SK-MEL-5 (cell line): Measurements from ENCODE around the gene SPATA3. TPM values are rescaled to one million over a fixed set of nuclear protein-coding genes. Genes with fewer than 3 reads are reported as not detected.
"Not testable (repeated sequence)": the region's sequence is repeated elsewhere in the genome, so short reads cannot be mapped to it uniquely, and the experiment has no call there.

Experiments used
- DNase-seq: peaks from one replicate; pipeline ENCODE4 v3.0.0-alpha.2; 2016; ENCODE audit warnings: low read depth, low spot score
- in situ Hi-C: cut with HindIII; loops from 2 replicates; pipeline ENCODE4 v1.10.0; 2016; ENCODE audit warnings: low sequenced_read_pairs, high pct_unique_total_duplicates, low pct_unique_long_range_greater_than_20kb
- total RNA-seq: library from RNA; depleted of rRNA; stranded (reverse); fragments of >200 nt; shearing (Covaris generic); gene quantifications from 2 replicates; pipeline ENCODE4 v1.2.3, GENCODE V29; 2014

The SPATA3 gene
- total RNA-seq, 1 experiment from 2014 or later: not detected

DNA sequence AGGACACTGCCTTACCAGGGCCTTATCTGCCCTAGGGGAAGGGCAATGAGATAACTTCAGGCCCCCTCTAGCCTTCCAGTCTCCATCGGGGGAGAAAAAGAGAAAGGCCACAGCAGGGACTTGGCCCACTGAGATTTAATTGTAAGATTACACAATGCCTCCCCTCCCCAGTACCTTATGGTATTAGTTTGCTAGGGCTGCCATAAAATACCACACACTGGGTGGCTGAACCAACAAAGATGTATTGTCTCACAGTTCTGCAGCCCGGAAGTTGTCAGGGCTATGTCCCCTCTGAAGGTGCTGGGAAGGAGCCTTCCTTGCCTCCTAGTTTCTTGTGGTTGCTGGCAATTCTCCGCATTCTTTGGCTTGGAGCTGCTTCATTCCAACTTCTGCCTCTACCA, 34.8 kb upstream of the SPATA3 start:
- peak; percentile 89 for DNase-seq

DNA sequence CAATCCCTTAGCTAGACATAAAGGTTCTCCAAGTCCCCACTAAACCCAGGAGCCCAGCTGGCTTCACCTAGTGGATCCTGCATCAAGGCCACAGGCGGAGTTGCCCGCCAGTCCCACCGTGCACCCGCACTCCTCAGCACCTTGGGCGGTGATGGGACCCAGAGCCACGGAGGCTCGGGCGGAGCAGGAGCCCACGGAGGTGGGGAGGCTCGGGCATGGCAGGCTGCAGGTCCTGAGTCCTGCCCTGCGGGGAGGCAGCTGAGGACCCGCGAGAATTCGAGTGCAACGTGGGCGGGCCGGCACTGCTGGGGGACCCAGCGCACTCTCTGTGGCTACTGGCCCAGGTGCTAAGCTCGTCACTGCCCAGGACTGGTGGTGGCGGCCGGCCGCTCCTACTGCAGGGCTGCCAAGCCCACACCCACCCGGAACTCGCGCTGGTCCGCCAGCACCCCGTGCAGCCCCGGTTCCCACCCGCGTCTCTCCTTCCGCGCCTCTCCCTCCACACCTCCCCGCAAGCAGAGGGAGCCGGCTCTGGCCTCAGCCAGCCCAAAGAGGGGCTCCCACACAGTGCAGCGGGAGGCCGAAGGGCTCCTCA, 31.7 kb upstream of the SPATA3 start:
- DNase-seq: no peak
- in situ Hi-C loops: no loop called here

More for the DNA sequence above, 34.8 kb upstream of the SPATA3 start:
- in situ Hi-C loops: no loop called here

DNA sequence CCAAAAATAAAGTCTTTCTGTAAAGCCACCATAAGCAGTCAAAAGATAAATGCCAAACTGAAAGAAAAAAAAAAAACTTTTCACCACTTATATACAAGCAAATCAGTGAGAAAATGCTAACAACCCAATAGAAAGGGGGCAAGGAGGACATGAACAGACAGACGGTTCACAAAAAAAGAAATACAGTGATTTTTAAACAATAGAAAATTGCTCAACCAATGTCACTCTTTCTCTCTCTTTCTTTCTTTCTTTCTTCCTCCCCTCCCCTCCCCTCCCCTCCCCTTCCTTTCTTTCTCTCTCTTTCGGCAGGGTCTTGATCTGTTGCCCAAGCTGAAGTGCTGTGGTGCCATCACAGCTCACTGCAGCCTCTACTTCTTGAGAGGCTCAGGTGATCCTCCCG, 28.8 kb upstream of the SPATA3 start:
- DNase-seq: no peak
- in situ Hi-C loops: no loop called here

DNA sequence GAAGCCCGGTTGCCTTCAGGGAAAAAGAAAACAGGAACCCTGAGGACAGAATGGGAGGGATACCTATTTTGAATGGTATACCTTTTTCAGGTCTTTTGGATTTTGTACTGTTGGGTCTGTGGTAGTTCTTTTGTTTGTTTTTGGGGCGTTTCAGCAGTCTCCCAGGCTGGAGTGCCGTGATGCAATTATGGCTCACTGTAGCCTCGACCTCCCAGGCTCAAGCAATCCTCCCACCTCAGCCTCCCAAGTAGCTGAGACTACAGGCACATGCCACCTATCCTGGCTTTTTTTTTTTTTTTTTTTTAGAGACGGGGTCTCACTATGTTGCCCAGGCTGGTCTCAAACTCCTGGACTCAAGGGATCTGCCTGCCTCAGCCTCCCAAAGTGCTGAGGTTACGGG, 27.6 kb upstream of the SPATA3 start:
- in situ Hi-C loops: not testable (repeated sequence)

GRCh38 chr2:230968921-230969658, 26.8 kb upstream of the SPATA3 start:
- in situ Hi-C loops: no loop called here
- peak; percentile 49 for DNase-seq

More for the DNA sequence above, 27.6 kb upstream of the SPATA3 start:
- not testable (repeated sequence) for DNase-seq

- in situ Hi-C loops: no loop called here
- no peak for DNase-seq
Observed at GRCh38 chr2:230969659-230970015, 26.3 kb upstream of the SPATA3 start.

DNA sequence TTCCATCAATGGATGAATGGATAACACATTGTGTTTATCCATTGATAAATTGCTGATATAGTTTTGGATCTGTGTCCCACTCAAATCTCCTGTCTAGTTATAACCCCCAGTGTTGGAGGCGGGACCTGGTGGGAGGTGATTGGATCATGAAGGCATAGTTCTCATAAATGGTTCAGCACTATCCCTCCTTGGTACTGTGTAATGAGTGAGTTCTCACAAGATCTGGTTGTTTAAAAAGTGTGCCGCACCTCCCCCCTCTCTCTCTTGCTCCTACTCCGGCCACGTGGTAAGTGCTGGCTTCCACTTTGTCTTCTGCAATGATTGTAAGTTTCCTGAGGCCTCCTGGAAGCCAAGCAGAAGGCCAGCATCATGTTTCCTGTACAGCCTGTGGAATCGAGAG, 23.9 kb upstream of the SPATA3 start:
- in situ Hi-C loops: no loop called here
- no peak for DNase-seq

GRCh38 chr2:230974096-230974913, 21.6 kb upstream of the SPATA3 start:
- peak; percentile 39 for DNase-seq
- in situ Hi-C loops: no loop called here

DNA sequence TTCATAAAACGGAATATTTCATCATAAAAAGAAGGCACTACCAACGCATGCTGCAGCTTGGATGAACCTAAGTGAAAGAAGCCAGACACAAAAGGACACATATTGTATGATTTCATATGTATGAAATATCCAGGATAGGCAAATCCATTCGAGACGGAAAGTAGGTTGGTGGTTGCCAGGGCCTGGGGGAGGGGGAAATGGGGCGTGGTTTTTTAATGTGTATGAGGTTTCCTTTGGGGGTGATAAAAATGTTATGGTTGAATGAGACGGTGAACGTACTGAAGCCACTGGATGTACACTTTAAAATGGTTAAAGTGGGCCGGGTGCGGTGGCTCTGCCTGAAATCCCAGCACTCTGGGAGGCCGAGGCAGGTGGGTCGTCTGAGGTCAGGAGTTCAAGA, 20.0 kb upstream of the SPATA3 start:
- DNase-seq: no peak
- in situ Hi-C loops: no loop called here

- no peak for DNase-seq
- in situ Hi-C loops: no loop called here
Observed at GRCh38 chr2:230976671-230977171, 19.2 kb upstream of the SPATA3 start.

- no peak for DNase-seq
- in situ Hi-C loops: no loop called here
Observed at GRCh38 chr2:230980468-230980867, 15.5 kb upstream of the SPATA3 start.

DNA sequence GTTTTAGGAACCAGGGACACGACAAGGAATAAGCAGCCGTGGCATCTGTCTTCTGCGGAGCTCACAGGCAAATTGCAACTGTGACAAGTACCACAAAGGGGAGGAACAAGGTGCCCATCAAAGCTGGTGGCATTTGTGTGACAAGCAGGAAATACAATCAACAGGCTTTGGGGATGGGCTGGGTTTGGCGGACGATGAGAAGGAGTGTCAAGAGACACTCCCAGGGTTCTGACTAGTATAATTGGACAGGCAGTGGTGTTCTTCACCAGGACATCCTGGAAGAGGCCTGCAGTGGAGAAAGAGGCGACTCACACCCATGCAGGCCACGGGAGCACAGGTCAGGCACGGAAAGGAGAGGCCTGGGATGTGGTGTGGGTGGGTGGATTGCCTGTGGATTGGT, 14.2 kb upstream of the SPATA3 start:
- DNase-seq: no peak
- in situ Hi-C loops: no loop called here

- no peak for DNase-seq
- in situ Hi-C loops: no loop called here
Observed at GRCh38 chr2:230982126-230982525, 13.8 kb upstream of the SPATA3 start.

- in situ Hi-C loops: no loop called here
- DNase-seq: no peak
Observed at GRCh38 chr2:230982528-230982927, 13.4 kb upstream of the SPATA3 start.

- in situ Hi-C loops: no loop called here
- DNase-seq: no peak
Observed at GRCh38 chr2:230983566-230983965, 12.4 kb upstream of the SPATA3 start.

DNA sequence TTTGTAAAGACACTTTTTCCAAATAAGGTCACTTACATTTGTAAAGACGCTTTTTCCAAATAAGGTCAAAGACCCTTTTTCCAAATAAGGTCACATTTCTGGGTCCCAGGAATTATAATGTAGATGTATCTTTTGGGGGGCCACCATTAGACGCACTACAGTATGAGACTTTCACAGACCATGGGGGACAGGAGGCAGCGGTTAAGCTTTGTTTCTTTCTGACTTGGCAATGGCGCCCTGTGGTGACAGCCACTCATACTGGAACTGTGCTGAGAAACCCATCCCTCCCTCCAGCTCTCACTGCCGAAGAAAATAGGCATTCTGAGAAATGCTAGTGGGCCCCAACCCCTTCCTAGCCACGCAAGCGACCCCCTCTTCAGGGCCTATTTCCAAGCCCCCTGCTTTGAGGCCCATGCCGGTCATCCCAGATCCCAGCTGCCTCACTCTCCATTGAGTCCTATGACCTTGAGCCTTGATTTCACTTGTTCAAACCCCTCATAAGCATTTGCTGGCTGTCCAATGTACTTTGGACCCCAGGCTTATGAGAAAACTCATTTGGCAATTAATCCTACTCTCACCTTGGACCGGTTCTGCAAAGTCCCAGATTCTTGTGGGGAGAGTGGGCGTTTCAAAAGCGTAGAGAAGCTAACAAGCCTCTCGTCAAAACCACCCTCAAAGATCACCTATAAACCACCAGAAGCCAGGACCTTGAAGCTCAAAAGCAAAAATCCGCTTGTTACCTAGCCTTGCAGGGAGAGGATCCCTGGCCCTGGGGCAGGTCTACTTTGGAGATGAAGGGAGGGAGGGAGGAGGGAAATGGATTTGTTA, 11.3 kb upstream of the SPATA3 start:
- DNase-seq: no peak
- in situ Hi-C loops: no loop called here

DNA sequence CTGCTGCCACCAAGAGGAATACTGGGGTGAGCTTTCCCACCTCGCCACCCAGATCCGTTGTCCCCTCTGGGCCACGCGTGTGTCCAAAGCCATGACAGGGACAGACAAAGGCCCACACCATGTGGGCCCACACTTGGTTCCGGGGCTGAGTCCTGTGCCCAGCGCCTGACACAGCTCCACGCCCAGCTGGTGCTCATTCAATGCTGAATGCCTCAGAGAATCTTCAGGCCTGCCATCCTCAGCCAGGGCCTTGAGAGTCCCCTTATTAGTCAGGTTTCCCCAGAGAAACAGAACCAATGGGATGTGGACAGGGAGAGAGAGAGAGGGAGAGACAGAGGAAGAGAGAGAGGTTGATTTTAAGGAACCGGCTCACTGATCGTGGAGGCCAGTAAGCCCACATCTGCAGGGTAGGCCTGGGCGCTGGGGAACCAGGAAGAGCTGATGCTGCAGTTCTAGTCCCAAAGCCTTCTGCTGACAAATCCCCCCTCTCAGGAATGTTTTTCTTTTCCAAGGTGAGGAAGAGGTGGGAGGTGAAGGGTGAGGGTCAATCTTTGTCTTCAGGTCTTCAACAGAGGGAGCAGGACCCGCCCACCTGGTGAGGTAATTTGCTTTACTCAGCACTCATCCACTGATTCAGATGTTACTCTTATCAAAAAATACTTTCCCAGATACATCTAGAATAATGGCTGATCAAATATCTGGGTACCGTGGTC, 10.2 kb upstream of the SPATA3 start:
- no peak for DNase-seq
- in situ Hi-C loops: no loop called here
